PC-3 (cell line): ENCODE results near the gene PCDH9.

Experiments used
- EZH2 ChIP-seq: fragments of 300-600 bp; sonication (generic); IDR thresholded peaks from one replicate; pipeline ENCODE4 v1.6.1; 2017; ENCODE audit warnings: antibody characterized with exemption, mild to moderate bottlenecking, low read length; ENCODE audit not compliant: unreplicated experiment
- TF ChIP-seq, protein P1 (sequence below): fragments of 300-600 bp; sonication (generic); conservative IDR thresholded peaks from 2 replicates; pipeline ENCODE4 v1.5.1; 2017; ENCODE audit warnings: antibody characterized with exemption, low read depth, mild to moderate bottlenecking, low read length

DNA sequence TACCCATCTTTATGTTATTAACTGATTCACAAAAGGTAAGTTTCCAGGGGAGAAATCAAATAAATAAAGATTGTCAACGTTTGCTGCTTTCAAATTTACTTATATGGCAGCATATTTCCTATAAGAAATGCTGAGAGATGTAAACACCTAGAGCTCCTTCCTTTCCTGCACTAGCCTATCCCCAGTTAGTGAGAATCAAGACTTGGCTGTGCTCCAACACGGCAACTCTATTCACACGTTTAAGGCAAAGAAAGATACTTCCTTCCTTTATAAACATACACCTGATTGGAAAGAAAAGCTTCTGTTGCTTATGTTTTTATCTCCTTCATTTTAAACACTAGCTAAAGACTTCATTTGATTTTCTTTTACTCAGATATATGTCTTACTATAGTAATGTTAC is 107.0 kb downstream of the PCDH9 start:
- no peak for TF ChIP-seq EZH2
- TF ChIP-seq, protein P1, sequence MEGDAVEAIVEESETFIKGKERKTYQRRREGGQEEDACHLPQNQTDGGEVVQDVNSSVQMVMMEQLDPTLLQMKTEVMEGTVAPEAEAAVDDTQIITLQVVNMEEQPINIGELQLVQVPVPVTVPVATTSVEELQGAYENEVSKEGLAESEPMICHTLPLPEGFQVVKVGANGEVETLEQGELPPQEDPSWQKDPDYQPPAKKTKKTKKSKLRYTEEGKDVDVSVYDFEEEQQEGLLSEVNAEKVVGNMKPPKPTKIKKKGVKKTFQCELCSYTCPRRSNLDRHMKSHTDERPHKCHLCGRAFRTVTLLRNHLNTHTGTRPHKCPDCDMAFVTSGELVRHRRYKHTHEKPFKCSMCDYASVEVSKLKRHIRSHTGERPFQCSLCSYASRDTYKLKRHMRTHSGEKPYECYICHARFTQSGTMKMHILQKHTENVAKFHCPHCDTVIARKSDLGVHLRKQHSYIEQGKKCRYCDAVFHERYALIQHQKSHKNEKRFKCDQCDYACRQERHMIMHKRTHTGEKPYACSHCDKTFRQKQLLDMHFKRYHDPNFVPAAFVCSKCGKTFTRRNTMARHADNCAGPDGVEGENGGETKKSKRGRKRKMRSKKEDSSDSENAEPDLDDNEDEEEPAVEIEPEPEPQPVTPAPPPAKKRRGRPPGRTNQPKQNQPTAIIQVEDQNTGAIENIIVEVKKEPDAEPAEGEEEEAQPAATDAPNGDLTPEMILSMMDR, result no peak
